Measurements from ENCODE around the gene ZNF687. TPM values are rescaled to one million over a fixed set of nuclear protein-coding genes. Genes with fewer than 3 reads are reported as not detected.

The ZNF687 gene
- total and polyA plus RNA-seq, 9 donors: 6.4 to 37.2 (median 24.6) TPM

GRCh38 chr1:151289080-151289935, 7.2 kb downstream of the ZNF687 start:
- H3K9me3 ChIP-seq: no peaks in the 10 kb centered on the region
- no peak for DNase-seq
- no peaks in the 10 kb centered on the region for H3K4me1 ChIP-seq (ENCODE audit: insufficient read depth)
- TF ChIP-seq CTCF (IDR thresholded peaks at IDR 0.05) (no peak), EP300 (IDR thresholded peaks at IDR 0.05) (no peak), POLR2A (IDR thresholded peaks at IDR 0.05) (no peak)
- H3K27ac ChIP-seq: no peak overlapping the region
- WGBS, 3 donors: 60 to 73% (median 63%) methylated on average over 18 of the region's 18 CpGs
- intact Hi-C loops (cut with DNase I): no loop called here
- no peak overlapping the region for H3K4me3 ChIP-seq
- H3K27me3 ChIP-seq: no peaks in the 10 kb centered on the region
- H3K36me3 ChIP-seq: no peaks in the 10 kb centered on the region

GRCh38 chr1:151289991-151290708, 8.1 kb downstream of the ZNF687 start:
- H3K27me3 ChIP-seq: no peaks in the 10 kb centered on the region
- H3K36me3 ChIP-seq: no peaks in the 10 kb centered on the region
- intact Hi-C loops (cut with DNase I): loop anchor here in 1 of 4 donors (10.0 kb wide), 1 partner anchor 105 kb away; the partner anchor contains the start of gene PSMB4
- TF ChIP-seq POLR2A (IDR thresholded peaks at IDR 0.05) (no peak), CTCF (IDR thresholded peaks at IDR 0.05) (no peak), EP300 (IDR thresholded peaks at IDR 0.05) (no peak)
- H3K4me1 ChIP-seq (ENCODE audit: insufficient read depth): no peaks in the 10 kb centered on the region
- H3K27ac ChIP-seq: no peak overlapping the region
- H3K9me3 ChIP-seq: no peaks in the 10 kb centered on the region
- DNase-seq: no peak
- 81 to 83% (median 82%) methylated on average over 21 of the region's 21 CpGs for WGBS, 3 donors
- no peak overlapping the region for H3K4me3 ChIP-seq

GRCh38 chr1:151290709-151291303, 8.7 kb downstream of the ZNF687 start:
- WGBS, 3 donors: 77 to 78% (median 77%) methylated on average over 19 of the region's 19 CpGs
- intact Hi-C loops (cut with DNase I): loop anchor here in 1 of 4 donors (10.0 kb wide), 1 partner anchor 104 kb away; the partner anchor contains the start of gene PSMB4
- Histone ChIP-seq H3K4me3 (no peak overlapping the region), H3K27me3 (no peaks in the 10 kb centered on the region), H3K4me1 (ENCODE audit: insufficient read depth) (no peaks in the 10 kb centered on the region), H3K36me3 (no peaks in the 10 kb centered on the region), H3K27ac (no peak overlapping the region), H3K9me3 (no peaks in the 10 kb centered on the region)
- peak in 1 of 5 donors; percentile 23 for DNase-seq
- TF ChIP-seq POLR2A (IDR thresholded peaks at IDR 0.05): no peak
- TF ChIP-seq CTCF (IDR thresholded peaks at IDR 0.05): no peak
- TF ChIP-seq EP300 (IDR thresholded peaks at IDR 0.05): no peak
